HEK293 (cell line): ENCODE measurements around the gene BMP6.

Experiments
- CTCF ChIA-PET: fragments of 350-600 bp; formaldehyde crosslinking; extraction: SDS; loops from one replicate; lab custom pipeline; 2021; ENCODE audit warnings: antibody characterized with exemption; lab: Yijun Ruan, JAX
- POLR2A ChIA-PET: fragments of 300-600 bp; formaldehyde crosslinking; extraction: SDS; loops from one replicate; lab custom pipeline; 2020; ENCODE audit warnings: antibody characterized with exemption, inconsistent platforms; lab: Yijun Ruan, JAX
- H3K27ac ChIP-seq: fragments of 200-500 bp; sonication (Bioruptor generic); 2 replicates; pipeline ENCODE4 v1.5.1; 2014; ENCODE audit warnings: low read depth, low read length, control low read depth, inconsistent platforms; ENCODE audit errors: extremely low read depth
- H3K36me3 ChIP-seq, 2 experiments: fragments of 200-500 bp in 1 of 2; sonication (Bioruptor generic) in 1 of 2; 1 replicate in 1 of 2; 2 replicates in 1 of 2; pipeline ENCODE4 v1.5.1; 2014 to 2017; ENCODE audit warnings: inconsistent platforms in 2 of 2, low read length in 2 of 2; ENCODE audit not compliant: control insufficient read depth in 2 of 2, insufficient read depth in 1 of 2
- H3K4me1 ChIP-seq: fragments of 200-500 bp; sonication (Bioruptor generic); 2 replicates; pipeline ENCODE4 v1.5.1; 2014; ENCODE audit warnings: mild to moderate bottlenecking, low read length, inconsistent platforms; ENCODE audit not compliant: control insufficient read depth, insufficient read depth
- H3K4me3 ChIP-seq: 2 replicates; pipeline ENCODE4 v1.5.1; 2011; ENCODE audit warnings: low read depth, mild to moderate bottlenecking, control low read depth, low read length, moderate library complexity
- H3K9me3 ChIP-seq: fragments of 200-500 bp; sonication (Bioruptor generic); 2 replicates; pipeline ENCODE4 v1.5.1; 2014; ENCODE audit warnings: low read depth, low read length, inconsistent platforms; ENCODE audit not compliant: control insufficient read depth, insufficient read depth
- BCL11B ChIP-seq: fragments of 450-650 bp; formaldehyde crosslinking; IDR thresholded peaks from 2 replicates; pipeline ENCODE4 v1.5.1; 2016; ENCODE audit warnings: low read depth, missing biosample characterization, missing genetic modification characterization
- EGR2 ChIP-seq: fragments of 450-650 bp; formaldehyde crosslinking; IDR thresholded peaks from 2 replicates; pipeline ENCODE4 v1.5.1; 2016; ENCODE audit warnings: low read depth, missing biosample characterization, missing genetic modification characterization
- HOXC10 ChIP-seq: sonication (generic); formaldehyde crosslinking; IDR thresholded peaks from 2 replicates; pipeline ENCODE4 v1.8.1; 2023; ENCODE audit warnings: mild to moderate bottlenecking, missing genetic modification reagents
- MEIS1 ChIP-seq: sonication (generic); formaldehyde crosslinking; IDR thresholded peaks from 2 replicates; pipeline ENCODE4 v1.8.1; 2022; ENCODE audit warnings: missing genetic modification reagents, mild to moderate bottlenecking, borderline replicate concordance
- MYNN ChIP-seq: fragments of 450-650 bp; formaldehyde crosslinking; IDR thresholded peaks from 2 replicates; pipeline ENCODE4 v1.5.1; 2016; ENCODE audit warnings: missing biosample characterization, missing genetic modification characterization, borderline replicate concordance
- SALL2 ChIP-seq: fragments of 450-650 bp; formaldehyde crosslinking; IDR thresholded peaks from 2 replicates; pipeline ENCODE4 v1.5.0; 2017; ENCODE audit warnings: missing biosample characterization, mild to moderate bottlenecking, missing genetic modification characterization, borderline replicate concordance
- WT1 ChIP-seq: fragments of 450-650 bp; formaldehyde crosslinking; IDR thresholded peaks from 2 replicates; pipeline ENCODE4 v1.5.1; 2016; ENCODE audit warnings: missing biosample characterization, missing genetic modification characterization
- ZBTB48 ChIP-seq: fragments of 450-650 bp; formaldehyde crosslinking; IDR thresholded peaks from 2 replicates; pipeline ENCODE4 v1.5.1; 2016; ENCODE audit warnings: missing biosample characterization, missing genetic modification characterization
- ZFP69B ChIP-seq: fragments of 450-650 bp; formaldehyde crosslinking; IDR thresholded peaks from 2 replicates; pipeline ENCODE4 v1.5.1; 2016; ENCODE audit warnings: missing biosample characterization, missing genetic modification characterization
- ZNF214 ChIP-seq: fragments of 450-650 bp; formaldehyde crosslinking; IDR thresholded peaks from 2 replicates; pipeline ENCODE4 v1.5.1; 2017; ENCODE audit warnings: missing biosample characterization, mild to moderate bottlenecking, missing genetic modification characterization, borderline replicate concordance
- ZNF585B ChIP-seq: fragments of 450-650 bp; formaldehyde crosslinking; IDR thresholded peaks from 2 replicates; pipeline ENCODE4 v1.5.1; 2016; ENCODE audit warnings: missing biosample characterization, missing genetic modification characterization
- ZNF600 ChIP-seq: fragments of 450-650 bp; formaldehyde crosslinking; IDR thresholded peaks from 2 replicates; pipeline ENCODE4 v1.5.1; 2016; ENCODE audit warnings: missing biosample characterization, missing genetic modification characterization
- ZNF664 ChIP-seq: fragments of 450-650 bp; formaldehyde crosslinking; IDR thresholded peaks from 2 replicates; pipeline ENCODE4 v1.5.1; 2016; ENCODE audit warnings: missing biosample characterization, missing genetic modification characterization
- ZNF792 ChIP-seq: fragments of 450-650 bp; formaldehyde crosslinking; IDR thresholded peaks from 2 replicates; pipeline ENCODE4 v1.5.1; 2016; ENCODE audit warnings: missing biosample characterization, missing genetic modification characterization
- ZNF837 ChIP-seq: fragments of 450-650 bp; formaldehyde crosslinking; IDR thresholded peaks from 2 replicates; pipeline ENCODE4 v1.5.1; 2016; ENCODE audit warnings: missing biosample characterization, missing genetic modification characterization
- TF ChIP-seq, protein P1 (sequence below): fragments of 450-650 bp; formaldehyde crosslinking; IDR thresholded peaks from 2 replicates; pipeline ENCODE4 v1.5.0; 2017; ENCODE audit warnings: missing biosample characterization, missing genetic modification characterization, borderline replicate concordance
- TF ChIP-seq, protein P2 (sequence below): fragments of 450-650 bp; formaldehyde crosslinking; IDR thresholded peaks from 2 replicates; pipeline ENCODE4 v1.5.1; 2016; ENCODE audit warnings: missing biosample characterization, missing genetic modification characterization
- TF ChIP-seq, protein P3 (sequence below): IDR thresholded peaks from 2 replicates; pipeline ENCODE4 v1.6.1; 2011; ENCODE audit warnings: mild to moderate bottlenecking, low read depth, low read length, borderline replicate concordance
- TF ChIP-seq, protein P4 (sequence below): fragments of 450-650 bp; formaldehyde crosslinking; IDR thresholded peaks from 2 replicates; pipeline ENCODE4 v1.5.1; 2016; ENCODE audit warnings: missing biosample characterization, missing genetic modification characterization
- TF ChIP-seq, protein P5 (sequence below): fragments of 450-650 bp; formaldehyde crosslinking; IDR thresholded peaks from 2 replicates; pipeline ENCODE4 v1.5.1; 2017; ENCODE audit warnings: missing biosample characterization, mild to moderate bottlenecking, missing genetic modification characterization, moderate library complexity
- TF ChIP-seq, protein P6 (sequence below): fragments of 450-650 bp; formaldehyde crosslinking; IDR thresholded peaks from 2 replicates; pipeline ENCODE4 v1.5.1; 2016; ENCODE audit warnings: missing biosample characterization, missing genetic modification characterization

BMP6 gene

DNA sequence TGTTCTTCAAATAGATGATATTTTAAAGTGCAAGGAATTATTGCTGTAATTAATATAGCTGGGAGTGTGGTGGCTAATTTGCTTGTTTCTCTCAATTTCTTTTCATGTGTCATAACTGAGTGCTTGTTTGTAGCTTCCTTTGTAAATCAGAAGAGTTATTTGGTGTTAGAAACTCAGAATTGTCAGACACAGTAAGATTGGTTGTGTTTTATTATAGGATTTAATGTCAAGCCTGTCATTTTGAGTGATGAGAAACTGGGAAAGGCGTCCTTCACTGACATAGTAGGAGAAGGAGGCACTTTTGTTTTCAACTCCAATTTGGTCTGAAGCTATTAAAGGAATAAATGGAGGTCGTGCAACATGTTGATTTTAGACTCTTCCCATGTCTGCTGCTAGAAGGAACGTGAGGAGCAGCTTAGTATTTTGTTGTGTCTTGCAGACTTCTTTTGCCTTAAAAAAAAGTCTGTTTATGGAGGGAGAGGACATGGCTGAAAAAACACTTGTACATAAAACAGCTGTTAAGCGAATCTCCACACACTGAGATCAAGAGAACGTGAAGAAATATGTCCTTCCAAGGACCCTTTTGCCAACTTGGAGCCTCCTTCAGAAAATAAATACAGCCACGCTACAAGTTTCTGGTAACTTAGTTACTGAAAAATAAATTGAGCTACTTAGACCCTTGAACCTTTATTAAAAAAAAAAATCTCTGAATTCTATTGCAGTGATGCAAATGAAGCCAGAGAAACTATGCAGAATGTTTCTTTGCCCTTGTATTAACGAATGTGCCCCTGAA is 59.5 kb downstream of the BMP6 start (continued):
- TF ChIP-seq, protein P1, sequence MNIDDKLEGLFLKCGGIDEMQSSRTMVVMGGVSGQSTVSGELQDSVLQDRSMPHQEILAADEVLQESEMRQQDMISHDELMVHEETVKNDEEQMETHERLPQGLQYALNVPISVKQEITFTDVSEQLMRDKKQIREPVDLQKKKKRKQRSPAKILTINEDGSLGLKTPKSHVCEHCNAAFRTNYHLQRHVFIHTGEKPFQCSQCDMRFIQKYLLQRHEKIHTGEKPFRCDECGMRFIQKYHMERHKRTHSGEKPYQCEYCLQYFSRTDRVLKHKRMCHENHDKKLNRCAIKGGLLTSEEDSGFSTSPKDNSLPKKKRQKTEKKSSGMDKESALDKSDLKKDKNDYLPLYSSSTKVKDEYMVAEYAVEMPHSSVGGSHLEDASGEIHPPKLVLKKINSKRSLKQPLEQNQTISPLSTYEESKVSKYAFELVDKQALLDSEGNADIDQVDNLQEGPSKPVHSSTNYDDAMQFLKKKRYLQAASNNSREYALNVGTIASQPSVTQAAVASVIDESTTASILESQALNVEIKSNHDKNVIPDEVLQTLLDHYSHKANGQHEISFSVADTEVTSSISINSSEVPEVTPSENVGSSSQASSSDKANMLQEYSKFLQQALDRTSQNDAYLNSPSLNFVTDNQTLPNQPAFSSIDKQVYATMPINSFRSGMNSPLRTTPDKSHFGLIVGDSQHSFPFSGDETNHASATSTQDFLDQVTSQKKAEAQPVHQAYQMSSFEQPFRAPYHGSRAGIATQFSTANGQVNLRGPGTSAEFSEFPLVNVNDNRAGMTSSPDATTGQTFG (tag by site-specific recombination), result no peak
- TF ChIP-seq ZNF600 (tag by site-specific recombination) (no peak), ZBTB48 (no peak), HOXC10 (CRISPR knock-in tag) (no peak), WT1 (tag by site-specific recombination) (no peak), ZNF664 (tag by site-specific recombination) (no peak), SALL2 (tag by site-specific recombination) (no peak), ZFP69B (no peak), ZNF837 (tag by site-specific recombination) (no peak), MYNN (tag by site-specific recombination) (no peak), BCL11B (tag by site-specific recombination) (no peak)
- TF ChIP-seq, protein P2, sequence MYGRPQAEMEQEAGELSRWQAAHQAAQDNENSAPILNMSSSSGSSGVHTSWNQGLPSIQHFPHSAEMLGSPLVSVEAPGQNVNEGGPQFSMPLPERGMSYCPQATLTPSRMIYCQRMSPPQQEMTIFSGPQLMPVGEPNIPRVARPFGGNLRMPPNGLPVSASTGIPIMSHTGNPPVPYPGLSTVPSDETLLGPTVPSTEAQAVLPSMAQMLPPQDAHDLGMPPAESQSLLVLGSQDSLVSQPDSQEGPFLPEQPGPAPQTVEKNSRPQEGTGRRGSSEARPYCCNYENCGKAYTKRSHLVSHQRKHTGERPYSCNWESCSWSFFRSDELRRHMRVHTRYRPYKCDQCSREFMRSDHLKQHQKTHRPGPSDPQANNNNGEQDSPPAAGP (tag by site-specific recombination), result no peak
- TF ChIP-seq, protein P3, sequence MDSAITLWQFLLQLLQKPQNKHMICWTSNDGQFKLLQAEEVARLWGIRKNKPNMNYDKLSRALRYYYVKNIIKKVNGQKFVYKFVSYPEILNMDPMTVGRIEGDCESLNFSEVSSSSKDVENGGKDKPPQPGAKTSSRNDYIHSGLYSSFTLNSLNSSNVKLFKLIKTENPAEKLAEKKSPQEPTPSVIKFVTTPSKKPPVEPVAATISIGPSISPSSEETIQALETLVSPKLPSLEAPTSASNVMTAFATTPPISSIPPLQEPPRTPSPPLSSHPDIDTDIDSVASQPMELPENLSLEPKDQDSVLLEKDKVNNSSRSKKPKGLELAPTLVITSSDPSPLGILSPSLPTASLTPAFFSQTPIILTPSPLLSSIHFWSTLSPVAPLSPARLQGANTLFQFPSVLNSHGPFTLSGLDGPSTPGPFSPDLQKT, result no peak
- TF ChIP-seq, protein P4, sequence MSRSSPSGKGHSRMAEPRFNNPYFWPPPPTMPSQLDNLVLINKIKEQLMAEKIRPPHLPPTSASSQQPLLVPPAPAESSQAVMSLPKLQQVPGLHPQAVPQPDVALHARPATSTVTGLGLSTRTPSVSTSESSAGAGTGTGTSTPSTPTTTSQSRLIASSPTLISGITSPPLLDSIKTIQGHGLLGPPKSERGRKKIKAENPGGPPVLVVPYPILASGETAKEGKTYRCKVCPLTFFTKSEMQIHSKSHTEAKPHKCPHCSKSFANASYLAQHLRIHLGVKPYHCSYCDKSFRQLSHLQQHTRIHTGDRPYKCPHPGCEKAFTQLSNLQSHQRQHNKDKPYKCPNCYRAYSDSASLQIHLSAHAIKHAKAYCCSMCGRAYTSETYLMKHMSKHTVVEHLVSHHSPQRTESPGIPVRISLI (tag by site-specific recombination), result no peak

DNA sequence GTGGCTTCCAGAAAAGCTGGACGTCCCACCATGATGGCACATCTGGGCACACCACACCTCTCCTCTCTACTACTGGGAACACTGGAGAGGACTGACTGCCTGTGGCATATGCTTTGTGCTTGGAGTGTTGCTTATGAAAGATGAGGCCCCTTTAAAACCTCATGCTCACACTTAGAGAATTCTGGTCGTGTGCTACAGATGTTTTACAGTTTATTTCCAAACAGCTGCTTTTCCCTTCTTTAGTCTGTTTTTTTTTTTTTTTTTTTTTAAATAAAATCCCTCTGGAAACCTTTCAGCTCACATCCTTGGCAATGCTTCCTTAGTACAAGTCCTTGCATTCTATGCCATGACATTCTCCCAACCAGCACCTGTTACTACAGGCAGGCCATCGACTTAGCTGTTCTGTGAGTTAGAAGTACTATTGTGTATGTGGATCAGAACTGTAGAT is 60.3 kb downstream of the BMP6 start:
- Histone ChIP-seq H3K4me3 (no peak overlapping the region), H3K9me3 (no peaks in the 10 kb centered on the region), H3K4me1 (no peaks in the 10 kb centered on the region), H3K36me3 (no peaks in the 10 kb centered on the region), H3K27ac (no peak overlapping the region)
- POLR2A ChIA-PET, result interaction anchor here (0.6 kb wide), 1 partner anchor 44 kb away, joined by 5 read pairs; no protein-coding TSS in a partner anchor
- CTCF ChIA-PET, result interaction anchor here (0.6 to 0.7 kb wide), 2 partner anchors 17 to 224 kb away, joined by 3 to 4 read pairs; no protein-coding TSS in a partner anchor
- TF ChIP-seq ZNF792 (tag by site-specific recombination) (no peak), ZNF214 (tag by site-specific recombination) (no peak), EGR2 (tag by site-specific recombination) (no peak), MEIS1 (CRISPR knock-in tag) (no peak), MYNN (tag by site-specific recombination) (no peak), ZNF585B (no peak)
- TF ChIP-seq, protein P5, sequence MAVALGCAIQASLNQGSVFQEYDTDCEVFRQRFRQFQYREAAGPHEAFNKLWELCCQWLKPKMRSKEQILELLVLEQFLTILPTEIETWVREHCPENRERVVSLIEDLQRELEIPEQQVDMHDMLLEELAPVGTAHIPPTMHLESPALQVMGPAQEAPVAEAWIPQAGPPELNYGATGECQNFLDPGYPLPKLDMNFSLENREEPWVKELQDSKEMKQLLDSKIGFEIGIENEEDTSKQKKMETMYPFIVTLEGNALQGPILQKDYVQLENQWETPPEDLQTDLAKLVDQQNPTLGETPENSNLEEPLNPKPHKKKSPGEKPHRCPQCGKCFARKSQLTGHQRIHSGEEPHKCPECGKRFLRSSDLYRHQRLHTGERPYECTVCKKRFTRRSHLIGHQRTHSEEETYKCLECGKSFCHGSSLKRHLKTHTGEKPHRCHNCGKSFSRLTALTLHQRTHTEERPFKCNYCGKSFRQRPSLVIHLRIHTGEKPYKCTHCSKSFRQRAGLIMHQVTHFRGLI (tag by site-specific recombination), result no peak
- TF ChIP-seq, protein P6, sequence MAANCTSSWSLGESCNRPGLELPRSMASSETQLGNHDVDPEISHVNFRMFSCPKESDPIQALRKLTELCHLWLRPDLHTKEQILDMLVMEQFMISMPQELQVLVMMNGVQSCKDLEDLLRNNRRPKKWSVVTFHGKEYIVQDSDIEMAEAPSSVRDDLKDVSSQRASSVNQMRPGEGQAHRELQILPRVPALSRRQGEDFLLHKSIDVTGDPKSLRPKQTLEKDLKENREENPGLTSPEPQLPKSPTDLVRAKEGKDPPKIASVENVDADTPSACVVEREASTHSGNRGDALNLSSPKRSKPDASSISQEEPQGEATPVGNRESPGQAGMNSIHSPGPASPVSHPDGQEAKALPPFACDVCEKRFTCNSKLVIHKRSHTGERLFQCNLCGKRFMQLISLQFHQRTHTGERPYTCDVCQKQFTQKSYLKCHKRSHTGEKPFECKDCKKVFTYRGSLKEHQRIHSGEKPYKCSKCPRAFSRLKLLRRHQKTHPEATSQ (tag by site-specific recombination), result no peak
